Ammon's horn (tissue), 1 donor: Measurements from ENCODE around the gene ARHGAP10.

Source experiments
- DNase-seq: peaks from one replicate; pipeline ENCODE4 v3.0.0-alpha.2; 2016; ENCODE audit warnings: low spot score

ARHGAP10 gene, protein sequence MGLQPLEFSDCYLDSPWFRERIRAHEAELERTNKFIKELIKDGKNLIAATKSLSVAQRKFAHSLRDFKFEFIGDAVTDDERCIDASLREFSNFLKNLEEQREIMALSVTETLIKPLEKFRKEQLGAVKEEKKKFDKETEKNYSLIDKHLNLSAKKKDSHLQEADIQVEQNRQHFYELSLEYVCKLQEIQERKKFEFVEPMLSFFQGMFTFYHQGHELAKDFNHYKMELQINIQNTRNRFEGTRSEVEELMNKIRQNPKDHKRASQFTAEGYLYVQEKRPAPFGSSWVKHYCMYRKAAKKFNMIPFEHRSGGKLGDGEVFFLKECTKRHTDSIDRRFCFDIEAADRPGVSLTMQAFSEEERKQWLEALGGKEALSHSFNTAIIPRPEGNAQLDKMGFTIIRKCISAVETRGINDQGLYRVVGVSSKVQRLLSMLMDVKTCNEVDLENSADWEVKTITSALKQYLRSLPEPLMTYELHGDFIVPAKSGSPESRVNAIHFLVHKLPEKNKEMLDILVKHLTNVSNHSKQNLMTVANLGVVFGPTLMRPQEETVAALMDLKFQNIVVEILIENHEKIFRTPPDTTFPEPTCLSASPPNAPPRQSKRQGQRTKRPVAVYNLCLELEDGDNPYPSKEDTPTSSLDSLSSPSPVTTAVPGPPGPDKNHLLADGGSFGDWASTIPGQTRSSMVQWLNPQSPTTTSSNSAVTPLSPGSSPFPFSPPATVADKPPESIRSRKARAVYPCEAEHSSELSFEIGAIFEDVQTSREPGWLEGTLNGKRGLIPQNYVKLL

DNA sequence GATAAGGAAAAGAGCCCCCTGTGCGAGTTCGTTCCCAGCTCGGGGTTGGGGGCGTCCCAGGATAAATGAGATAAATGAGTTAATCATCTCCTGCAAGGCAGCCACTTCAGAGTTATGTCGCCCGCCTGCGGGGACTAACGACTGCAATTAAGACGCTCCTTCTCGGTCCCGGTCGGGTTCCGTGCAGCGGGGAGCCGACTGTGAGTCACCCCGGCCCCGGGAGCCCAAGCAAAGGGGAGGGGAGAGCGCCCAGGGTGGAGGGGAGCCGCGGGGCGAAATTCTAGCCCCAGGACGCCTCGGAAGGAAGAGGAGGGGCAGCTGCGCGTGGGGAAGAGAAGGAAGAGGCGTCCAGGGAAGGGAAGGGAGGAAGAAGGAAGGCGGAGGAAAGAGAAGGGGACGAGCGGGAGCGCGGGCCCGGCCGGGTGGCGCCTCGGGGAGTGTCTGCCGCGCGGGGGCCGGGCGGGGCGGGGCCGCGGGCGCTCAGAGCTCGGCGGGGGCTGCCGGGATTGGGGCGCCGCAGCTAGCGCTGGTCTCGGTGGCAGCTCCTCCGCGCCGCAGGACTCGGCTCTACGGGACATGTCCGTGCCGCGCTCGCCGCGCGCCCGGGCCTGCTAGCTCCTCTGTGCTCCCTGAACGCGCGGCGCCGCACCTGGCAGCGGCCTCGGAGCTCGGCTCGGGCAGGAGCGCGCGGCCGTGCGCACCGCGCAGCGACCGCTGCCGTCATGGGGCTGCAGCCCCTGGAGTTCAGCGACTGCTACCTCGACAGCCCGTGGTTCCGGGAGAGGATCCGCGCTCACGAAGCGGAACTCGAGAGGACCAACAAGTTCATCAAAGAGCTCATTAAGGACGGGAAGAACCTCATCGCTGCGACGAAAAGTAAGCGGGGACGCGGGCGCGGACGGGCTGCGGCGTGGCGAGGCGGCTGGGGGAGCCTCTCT lies at the start of gene ARHGAP10:
Gene ARHGAP10, plus strand, starts transcription at position 509 of the 938 bp plus-strand sequence. Its CDS starts 214 bp downstream, at position 723.
- DNase-seq: peak; percentile 43

DNA sequence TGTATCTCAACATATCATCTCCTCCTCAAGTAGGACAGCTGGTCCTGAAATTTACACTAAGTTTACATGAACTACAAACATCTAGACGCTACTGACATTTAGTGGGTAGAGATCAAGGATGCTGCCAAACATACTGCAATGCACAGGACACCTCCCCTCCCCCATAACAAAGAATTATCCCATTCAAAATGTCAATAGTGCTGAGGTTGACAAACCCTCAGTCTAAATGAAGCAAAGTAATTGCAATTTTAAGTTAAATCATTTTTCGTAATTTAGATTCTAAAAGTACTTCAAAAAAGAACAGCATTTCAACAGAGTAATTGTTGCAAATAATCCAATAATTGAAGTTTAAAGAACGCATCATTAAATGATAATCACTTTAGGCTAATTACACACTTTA lies 49.1 kb upstream of the ARHGAP10 start:
- DNase-seq: no peak

DNA sequence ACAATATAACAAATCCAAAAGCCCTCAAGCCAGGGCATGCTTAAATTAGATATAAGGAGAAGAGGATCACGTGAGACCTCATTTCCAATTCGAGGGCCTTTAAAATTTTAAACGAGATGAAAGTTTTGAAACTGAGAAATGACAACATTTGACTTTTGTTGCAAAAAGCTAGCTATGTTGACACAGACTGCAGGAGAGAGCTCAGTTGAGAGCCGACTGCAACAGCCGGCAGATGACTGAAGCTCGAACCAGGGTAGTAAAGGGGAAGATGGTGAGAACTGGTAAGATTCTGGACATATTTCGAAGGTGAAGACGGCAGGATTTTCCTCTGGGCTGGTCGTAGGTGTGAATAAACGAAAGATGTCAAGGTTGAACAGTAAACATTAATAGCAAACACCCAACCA lies 48.7 kb upstream of the ARHGAP10 start:
- DNase-seq: peak; percentile 35

DNA sequence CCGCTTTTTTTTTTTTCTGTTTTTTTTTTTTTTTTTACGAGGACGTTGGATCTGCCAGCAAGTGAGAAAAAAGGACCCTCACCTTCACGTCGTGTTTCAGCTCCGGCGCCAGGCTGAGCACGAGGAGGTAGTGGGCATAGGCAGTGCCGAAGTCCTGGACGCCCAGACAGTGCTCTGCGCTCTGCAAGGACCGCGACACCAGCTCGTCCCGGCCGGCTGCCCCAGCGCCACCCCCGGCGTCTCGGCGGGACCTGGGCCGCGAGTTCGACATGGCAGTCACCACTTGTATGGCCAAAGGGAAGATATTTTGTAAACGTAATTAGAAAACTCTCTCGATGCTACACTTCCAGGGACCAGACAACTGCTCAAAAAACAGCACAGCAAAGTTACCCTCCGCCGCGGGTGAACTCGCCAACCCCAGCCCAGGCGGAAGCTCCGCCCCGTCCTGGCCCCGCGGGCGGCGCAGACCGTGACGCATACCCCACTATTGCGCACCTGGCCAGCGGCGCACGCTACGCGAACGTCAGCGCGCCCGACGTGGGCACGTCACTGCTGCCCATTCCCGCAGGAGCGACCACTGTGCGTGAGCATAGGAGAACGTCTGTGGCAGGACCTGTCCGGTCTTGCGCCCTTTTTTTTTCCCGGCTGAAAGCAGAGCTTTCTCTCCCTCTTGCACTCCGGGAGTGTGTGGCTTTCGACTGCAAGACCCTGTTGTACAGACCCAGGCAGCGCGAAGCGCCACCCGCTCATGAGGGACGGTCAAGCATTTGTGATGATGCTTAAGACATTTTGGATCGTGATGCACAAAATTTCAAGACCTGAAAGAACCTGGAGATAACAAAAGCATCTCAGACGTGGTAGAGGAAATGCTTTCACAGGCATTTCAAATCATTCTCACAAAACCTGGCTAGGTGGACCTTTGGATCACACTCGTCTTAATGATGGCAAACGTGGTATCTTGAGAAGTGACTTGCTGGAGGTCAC lies 47.9 kb upstream of the ARHGAP10 start, which contains the start of gene PRMT9:
Gene PRMT9, minus strand, starts transcription at position 447 of the 984 bp plus-strand sequence. Its CDS starts 176 bp downstream, at position 271.
- peak; percentile 96 for DNase-seq

DNA sequence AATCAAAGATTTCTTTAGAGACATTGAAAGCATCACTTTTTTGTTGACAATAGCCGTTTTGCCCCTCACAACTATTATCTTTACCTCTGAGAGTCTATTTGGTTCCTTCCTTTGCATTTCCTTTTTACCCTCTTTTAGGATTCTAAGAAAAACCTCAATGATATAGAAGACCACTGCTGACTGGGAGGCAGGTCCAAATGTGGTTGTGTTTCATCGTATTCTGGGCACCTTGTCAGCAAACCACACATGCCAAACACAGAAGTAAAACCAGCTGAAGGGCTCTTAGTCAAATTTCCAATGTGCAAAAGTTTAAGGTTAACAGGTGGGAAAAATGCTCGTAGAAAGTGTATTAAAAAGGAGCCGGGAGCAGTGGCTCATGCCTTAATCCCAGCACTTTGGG lies 42.8 kb upstream of the ARHGAP10 start:
- no peak for DNase-seq

DNA sequence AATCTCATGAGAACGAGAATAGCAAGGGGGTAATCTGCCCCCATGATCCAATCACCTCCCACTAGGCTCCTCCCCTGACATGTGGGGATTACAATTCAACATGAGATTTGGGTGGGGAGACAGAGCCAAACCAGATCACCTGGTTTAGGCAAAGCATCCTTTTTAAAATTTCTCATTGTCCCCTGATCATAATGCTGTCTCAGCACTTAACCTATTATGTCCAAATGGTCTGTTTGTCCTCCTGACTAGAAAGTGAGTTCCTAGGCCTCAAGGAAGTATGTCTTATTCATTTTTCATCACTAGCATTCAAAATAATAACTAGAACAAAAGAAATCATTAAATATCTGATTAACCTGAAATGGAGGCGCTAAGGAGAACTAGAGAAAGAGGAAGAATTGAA lies 40.1 kb upstream of the ARHGAP10 start:
- no peak for DNase-seq

DNA sequence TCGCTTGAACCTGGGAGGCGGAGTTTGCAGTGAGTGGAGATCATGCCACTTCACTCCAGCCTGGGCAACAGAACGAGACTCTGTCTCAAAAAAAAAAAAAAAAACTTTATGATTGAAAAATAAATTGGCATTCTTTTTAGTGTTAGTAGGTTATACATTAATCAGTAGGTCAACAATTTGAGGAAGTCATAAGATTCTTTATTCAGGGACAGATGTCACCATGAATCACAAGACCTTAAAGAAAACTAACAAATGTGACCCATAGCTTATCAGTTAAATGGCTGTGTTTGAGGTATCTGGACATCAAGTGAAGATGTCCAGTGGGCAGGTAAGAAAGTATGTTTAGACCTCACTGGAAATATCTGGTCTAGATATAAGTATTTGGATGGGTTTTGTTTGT lies 38.7 kb upstream of the ARHGAP10 start:
- DNase-seq: no peak

DNA sequence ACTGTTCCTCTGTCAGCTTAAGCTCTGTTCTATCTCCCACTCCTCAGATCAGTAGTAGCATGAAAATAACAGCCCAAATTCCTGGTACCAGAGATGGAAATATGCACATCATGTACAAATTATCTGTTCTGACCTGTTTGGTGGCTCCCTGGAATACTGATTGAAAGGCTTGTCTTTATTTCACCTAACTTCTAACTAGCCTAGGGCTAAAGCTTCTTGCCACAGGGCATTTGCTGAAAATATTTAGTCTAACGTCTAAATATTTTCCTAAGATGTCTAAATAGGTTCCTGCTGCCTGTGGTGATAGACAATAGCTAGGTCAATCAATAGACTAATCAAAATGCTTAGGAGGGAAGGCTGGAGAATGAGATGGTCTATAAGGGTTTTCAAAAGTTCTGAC lies 35.0 kb upstream of the ARHGAP10 start:
- no peak for DNase-seq

DNA sequence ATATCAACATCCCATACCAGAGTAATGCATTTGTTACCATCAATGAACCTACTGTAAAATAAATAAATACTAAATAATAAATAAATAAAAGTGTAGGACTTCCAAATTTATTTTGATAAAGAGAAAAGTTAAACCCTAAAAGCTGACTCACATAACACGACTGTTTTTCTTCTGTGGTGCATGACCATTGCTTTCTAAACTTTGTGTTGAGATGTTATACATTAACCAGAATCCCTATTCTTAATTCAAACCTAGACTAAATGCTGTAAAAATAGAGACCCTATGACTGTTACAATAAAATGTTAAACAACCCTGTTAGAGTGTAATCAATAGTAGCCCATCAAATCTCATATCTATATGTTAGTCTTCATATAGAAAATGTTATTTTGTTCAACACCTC lies 27.0 kb upstream of the ARHGAP10 start:
- DNase-seq: no peak

DNA sequence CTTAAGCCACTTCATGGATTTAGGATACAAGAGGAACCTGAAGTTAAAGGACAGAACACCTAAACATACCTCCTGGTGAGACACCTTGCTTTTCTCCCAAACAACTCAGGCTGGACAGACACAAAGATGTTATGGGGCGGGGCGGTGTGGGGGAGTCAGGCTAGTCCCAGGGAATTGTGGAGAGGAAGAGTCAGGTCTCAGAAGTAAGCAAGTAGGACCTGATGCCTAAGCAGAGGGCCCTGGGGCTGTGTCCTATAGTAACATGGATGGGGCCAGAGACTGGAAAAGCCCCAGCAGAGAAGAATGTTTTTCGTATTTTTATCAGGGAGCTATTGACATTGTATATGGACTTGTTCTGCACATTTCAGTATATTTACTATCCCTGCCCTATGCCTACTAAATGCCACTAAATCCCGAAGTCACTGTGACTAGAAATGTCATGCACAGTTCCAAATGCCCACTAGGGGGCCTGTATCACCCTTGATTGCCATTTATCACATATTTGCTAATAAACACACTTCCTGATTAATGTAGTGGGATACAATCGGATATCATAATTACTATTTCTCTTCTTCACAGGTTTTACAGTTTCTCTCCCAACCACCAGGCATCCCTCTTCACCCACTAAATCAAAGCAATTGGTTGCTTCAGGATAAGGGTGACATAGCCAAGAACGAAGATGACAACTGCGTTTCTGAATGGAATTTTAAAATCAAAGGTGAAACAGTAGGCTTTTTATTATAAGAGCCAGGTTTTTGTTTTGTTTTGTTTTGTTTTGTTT lies 23.8 kb upstream of the ARHGAP10 start:
- peak; percentile 61 for DNase-seq

DNA sequence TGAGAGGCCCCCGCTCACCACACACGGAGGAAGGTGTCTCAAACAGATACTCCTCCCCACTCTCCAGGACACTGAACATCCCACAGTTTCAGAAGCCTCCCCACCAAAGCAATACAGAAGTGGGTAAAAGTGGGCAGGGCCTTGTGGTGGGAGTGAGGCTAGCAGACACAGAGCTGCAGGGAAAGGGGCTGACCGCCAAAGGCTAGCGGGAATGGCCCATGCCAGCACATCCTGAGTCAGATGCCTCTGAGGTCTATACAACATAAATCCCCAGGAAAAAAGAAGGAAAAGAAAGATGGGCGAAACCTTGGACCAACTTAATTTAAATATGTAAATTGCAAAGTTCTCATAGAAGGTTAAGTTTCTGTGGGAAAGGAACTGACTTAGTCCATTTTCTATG lies 21.9 kb upstream of the ARHGAP10 start:
- DNase-seq: no peak

DNA sequence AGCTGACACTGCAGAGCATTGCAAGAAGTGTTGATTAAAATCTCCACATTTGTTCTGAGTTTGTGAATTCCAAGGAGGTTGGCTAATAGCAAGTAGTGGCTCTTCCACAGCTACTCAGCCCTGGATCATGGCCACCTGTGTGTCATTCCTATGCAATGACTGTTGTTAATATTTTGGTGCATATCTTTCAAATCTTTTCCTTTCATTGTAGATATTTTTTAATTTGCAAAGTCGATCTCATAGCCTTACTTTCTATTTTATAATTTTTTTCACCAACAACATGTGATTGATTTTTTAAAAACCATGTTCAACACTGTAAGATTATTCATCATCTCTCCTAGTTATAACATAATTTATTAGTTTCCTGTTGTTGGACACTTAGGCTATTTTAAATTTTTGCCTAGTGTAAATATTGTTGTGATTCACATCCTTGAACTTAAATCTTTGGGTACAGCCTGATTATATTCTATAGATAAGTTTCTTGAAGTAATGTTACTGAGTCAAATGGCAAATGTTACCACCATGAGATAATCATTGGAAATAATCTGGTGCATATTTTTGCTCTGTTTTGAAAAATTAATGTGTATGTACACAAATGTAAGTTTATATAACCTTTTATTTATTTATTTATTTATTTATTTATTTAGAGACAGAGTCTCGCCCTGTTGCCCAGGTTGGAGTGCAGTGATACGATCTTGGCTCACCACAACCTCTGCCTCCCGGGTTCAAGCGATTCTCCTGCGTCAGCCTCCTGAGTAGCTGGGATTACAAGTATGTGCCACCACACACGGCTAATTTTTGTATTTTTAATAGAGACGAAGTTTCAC lies 17.1 kb upstream of the ARHGAP10 start:
- DNase-seq: no peak

DNA sequence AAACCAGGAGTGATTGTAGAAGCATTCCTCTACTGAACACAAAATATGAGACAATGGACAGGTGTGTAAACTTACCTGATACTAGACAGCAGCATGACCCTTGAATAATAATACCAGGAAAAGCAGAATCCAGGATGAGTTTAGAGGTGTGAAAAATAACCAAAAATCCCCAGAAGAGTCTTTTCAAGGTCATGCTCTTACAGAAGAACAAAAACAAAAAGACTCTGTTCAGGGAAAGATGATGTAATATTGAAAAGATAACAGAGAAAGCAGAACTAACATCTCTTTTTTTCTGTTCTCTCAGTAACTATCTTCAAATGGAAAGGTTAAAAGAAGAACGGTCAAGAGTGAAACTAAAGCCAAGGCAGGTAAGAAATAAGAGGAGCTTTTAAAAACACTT lies 14.0 kb upstream of the ARHGAP10 start:
- DNase-seq: no peak

DNA sequence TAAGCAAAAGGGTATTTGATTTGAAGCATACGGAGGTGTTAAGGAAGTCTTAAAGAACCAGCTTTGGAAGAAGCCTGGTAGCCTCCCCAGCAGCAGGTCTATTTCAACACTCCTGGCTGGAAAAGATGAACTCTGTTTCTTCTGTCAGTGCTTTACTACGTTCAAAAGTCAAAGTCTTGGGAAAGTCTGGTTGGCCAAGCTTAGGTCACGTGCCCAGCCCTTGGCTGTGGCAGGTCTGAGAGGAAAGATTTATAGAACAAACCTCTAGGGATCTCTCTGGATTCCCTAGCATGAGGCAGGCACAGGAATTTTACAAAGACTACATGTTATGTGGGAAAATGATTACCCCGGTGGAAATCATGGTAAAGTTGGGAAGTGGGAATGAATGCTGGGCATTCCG lies 8.6 kb upstream of the ARHGAP10 start:
- DNase-seq: no peak

DNA sequence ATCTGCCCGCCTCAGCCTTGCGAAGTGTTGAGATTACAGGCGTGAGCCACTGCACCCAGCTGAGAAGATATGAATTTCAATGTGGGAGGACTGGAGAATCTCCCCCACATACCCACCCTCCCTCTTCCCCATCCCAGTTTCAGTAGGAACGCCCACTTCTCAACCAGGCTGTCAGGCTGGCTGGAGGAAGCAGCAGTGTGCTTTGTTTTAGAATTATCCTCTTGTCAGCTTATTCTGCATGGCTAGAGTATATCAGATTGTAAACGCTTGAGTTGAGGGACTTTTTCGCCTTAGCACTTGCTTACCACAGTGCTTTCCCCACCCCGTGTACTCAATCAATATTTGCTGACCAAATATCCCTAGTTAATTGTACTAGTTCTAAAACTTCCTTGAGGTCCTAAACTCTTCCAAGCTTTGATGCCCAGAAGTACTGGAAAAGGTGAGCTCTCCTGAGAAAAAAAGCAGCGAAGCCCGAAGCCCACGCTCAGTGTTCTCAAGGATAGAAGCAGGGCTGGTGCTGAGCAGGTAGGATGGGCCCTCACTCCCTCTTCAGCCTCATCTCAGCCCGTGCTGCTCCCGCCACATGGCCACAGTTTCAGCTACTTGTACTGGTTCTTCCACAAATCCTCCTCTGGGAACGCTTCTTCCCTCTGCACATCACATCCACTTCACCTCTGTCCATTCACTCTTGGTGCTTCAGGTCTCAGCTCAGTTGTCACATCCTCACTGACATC lies 7.3 kb upstream of the ARHGAP10 start:
- DNase-seq: no peak

DNA sequence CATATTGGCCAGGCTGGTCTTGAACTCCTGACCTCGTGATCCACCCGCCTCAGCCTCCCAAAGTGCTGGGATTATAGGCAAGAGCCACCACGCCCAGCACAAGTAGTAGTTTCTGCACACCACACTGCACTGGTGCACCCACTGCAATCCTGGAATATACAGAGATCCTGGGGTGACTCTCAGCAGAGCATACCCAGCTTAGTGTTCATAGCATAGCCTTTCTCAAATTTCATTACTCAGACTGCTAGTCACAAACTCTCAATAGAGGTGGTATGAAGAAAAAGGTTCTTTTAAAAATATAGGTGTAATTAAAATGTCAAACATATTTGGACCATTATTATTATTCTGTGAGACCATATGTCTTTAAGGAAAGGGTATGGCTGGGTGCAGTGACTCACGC lies 6.2 kb upstream of the ARHGAP10 start:
- no peak for DNase-seq

DNA sequence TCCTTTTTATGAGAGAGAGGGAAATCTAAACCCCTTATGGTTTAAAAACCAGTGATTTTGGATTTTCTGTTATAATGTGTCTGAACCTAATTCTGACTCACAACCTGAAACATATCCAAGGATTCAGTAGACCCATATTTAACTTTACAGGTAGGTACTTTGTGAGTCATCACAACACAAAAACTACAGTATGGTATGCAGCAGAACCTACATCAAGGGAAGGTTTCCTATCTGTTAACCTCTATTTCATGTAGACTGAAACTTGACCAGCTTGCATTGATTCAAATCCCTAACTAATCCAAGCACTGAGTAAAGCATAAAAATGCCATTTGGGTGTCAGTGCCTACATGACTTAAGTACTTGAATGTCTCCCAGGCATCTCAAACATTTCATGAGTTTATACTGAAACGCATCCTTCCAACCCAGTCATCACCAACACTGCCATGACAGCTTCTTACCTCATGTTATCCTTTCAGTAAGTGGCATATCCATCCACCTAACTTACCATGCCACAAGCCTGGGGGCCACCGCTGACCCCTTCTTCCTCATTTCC lies 4.3 kb upstream of the ARHGAP10 start:
- no peak for DNase-seq

DNA sequence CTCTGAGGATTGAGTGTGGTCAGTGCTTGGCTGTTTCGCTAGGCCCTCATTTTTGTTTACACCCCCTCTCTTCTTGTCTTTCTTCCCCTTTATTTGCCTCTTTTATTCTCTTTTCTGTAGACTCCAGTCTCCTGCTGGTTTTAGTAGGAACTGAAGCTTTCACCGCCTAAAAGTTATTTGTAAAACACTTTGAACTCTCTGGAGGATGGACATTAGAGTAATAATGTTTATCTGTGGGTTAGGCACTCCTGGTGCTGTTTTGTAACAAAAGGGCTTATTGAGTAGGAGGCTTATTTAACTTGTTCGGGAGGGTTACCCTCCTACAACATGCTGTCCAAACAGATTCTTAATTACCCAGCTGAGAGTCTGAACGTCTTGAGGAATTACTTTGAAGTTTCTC lies 1.6 kb upstream of the ARHGAP10 start:
- DNase-seq: no peak
